ENCODE measurements around the gene TEX22.

- TF ChIP-seq ESRRG (CRISPR knock-in tag; IDR thresholded peaks at IDR 0.05) (no peak), TSHZ2 (CRISPR knock-in tag; IDR thresholded peaks at IDR 0.05) (no peak), OSR1 (CRISPR knock-in tag; IDR thresholded peaks at IDR 0.05) (no peak), BACH2 (CRISPR knock-in tag; IDR thresholded peaks at IDR 0.05; ENCODE audit: borderline replicate concordance) (no peak)
Observed at GRCh38 chr14:105440992-105441391, 42.7 kb downstream of the TEX22 start.
